ENCODE data around the gene DELE1. TPM values are rescaled to one million over a fixed set of nuclear protein-coding genes. Genes with fewer than 3 reads are reported as not detected.
A peak's percentile ranks its signal among the peaks of the same experiment; 100 is the strongest.

Gene DELE1
- total RNA-seq, 1 experiment from 2014 or later, result 88.1 TPM

GRCh38 chr5:141969783-141970771, 46.4 kb downstream of the DELE1 start:
- Mint-ChIP-seq H3K4me3 (ENCODE audit: unreplicated experiment) (peak overlapping the region; percentile 88), H3K36me3 (ENCODE audit: insufficient read depth, unreplicated experiment) (peaks cover 52% of the 10 kb centered on the region), H3K27me3 (ENCODE audit: insufficient read depth, unreplicated experiment) (no peaks in the 10 kb centered on the region), H3K9me3 (ENCODE audit: unreplicated experiment) (no peaks in the 10 kb centered on the region), H3K4me1 (ENCODE audit: insufficient read depth, unreplicated experiment) (peaks cover 27% of the 10 kb centered on the region), H3K27ac (ENCODE audit: low read depth, unreplicated experiment) (peak overlapping the region; percentile 99)
- ChIA-PET POLR2A (interaction anchor here (0.6 to 3.9 kb wide), 49 partner anchors 8 to 1423 kb away, joined by 3 to 57 read pairs (median 5); partner anchors contain the start of genes ARAP3, DELE1, DIAPH1 and EIF4EBP3), CTCF (interaction anchor here (0.6 to 18.0 kb wide), 42 partner anchors 9 to 1775 kb away, joined by 3 to 395 read pairs (median 6); partner anchors contain the start of genes DELE1, EIF4EBP3, GNPDA1 and PCDH1)
- BruUV-seq (replicated peaks), result no TSS peak
- intact Hi-C loops (cut with micrococcal nuclease), result loop anchor here (1.0 to 10.0 kb wide), 3 partner anchors 45 to 277 kb away; no protein-coding TSS in a partner anchor
- DNase-seq (ENCODE audit: unreplicated experiment), result peak; percentile 42
- TF ChIP-seq CTCF (IDR thresholded peaks at IDR 0.05; ENCODE audit: unreplicated experiment), result no peak

GRCh38 chr5:141973871-141974595, 50.4 kb downstream of the DELE1 start:
- TF ChIP-seq CTCF (IDR thresholded peaks at IDR 0.05; ENCODE audit: unreplicated experiment), result no peak
- CTCF ChIA-PET, result interaction anchor here (6.9 to 7.0 kb wide), 2 partner anchors 16 to 17 kb away, joined by 62 to 102 read pairs; partner anchors contain the start of gene PCDH12
- intact Hi-C loops (cut with micrococcal nuclease), result no loop called here
- POLR2A ChIA-PET, result no interaction called here
- Mint-ChIP-seq H3K27me3 (ENCODE audit: insufficient read depth, unreplicated experiment) (no peaks in the 10 kb centered on the region), H3K36me3 (ENCODE audit: insufficient read depth, unreplicated experiment) (peaks cover 81% of the 10 kb centered on the region), H3K4me3 (ENCODE audit: unreplicated experiment) (no peak overlapping the region), H3K27ac (ENCODE audit: low read depth, unreplicated experiment) (peak overlapping the region; percentile 63), H3K4me1 (ENCODE audit: insufficient read depth, unreplicated experiment) (peaks cover 26% of the 10 kb centered on the region), H3K9me3 (ENCODE audit: unreplicated experiment) (no peaks in the 10 kb centered on the region)
- BruUV-seq (replicated peaks), result no TSS peak
- DNase-seq (ENCODE audit: unreplicated experiment), result no peak

- Mint-ChIP-seq H3K27ac (ENCODE audit: low read depth, unreplicated experiment) (peak overlapping the region; percentile 6), H3K36me3 (ENCODE audit: insufficient read depth, unreplicated experiment) (peaks cover 94% of the 10 kb centered on the region), H3K9me3 (ENCODE audit: unreplicated experiment) (no peaks in the 10 kb centered on the region), H3K4me1 (ENCODE audit: insufficient read depth, unreplicated experiment) (peaks cover 13% of the 10 kb centered on the region), H3K4me3 (ENCODE audit: unreplicated experiment) (no peak overlapping the region), H3K27me3 (ENCODE audit: insufficient read depth, unreplicated experiment) (no peaks in the 10 kb centered on the region)
- no TSS peak for BruUV-seq (replicated peaks)
- no peak for TF ChIP-seq CTCF (IDR thresholded peaks at IDR 0.05; ENCODE audit: unreplicated experiment)
- intact Hi-C loops (cut with micrococcal nuclease), result no loop called here
- DNase-seq (ENCODE audit: unreplicated experiment), result no peak
- ChIA-PET POLR2A (interaction anchor here (1.2 to 3.9 kb wide), 4 partner anchors 7 to 126 kb away, joined by 3 to 31 read pairs (median 4); partner anchors contain the start of gene RNF14), CTCF (interaction anchor here (1.1 to 7.7 kb wide), 7 partner anchors 8 to 285 kb away, joined by 3 to 71 read pairs (median 8); no protein-coding TSS in a partner anchor)
Observed at GRCh38 chr5:141976176-141976575, 52.5 kb downstream of the DELE1 start.
